Activated naive CD8-positive, alpha-beta T cell treated with anti-CD3 and anti-CD28 coated beads, Interleukin-2, amount 10 ng/mL, durations not matched to agents 7 days and 5 days (primary cell): ENCODE measurements around the gene KRT81. TPM values are rescaled to one million over a fixed set of nuclear protein-coding genes. Genes with fewer than 3 reads are reported as not detected.
"Not testable (repeated sequence)": the region's sequence is repeated elsewhere in the genome, so short reads cannot be mapped to it uniquely, and the experiment has no call there.

Source experiments
- ATAC-seq: fragments of 150-1000 bp; cut with Tn5 transposase; one replicate; pipeline ENCODE4 v1.10.0; 2021; ENCODE audit warnings: low read depth, moderate library complexity
- POLR2A ChIA-PET: fragments of 350-600 bp; sonication (Branson Sonifier 250); formaldehyde crosslinking; loops from one replicate; lab custom pipeline; 2021; ENCODE audit warnings: antibody characterized with exemption; lab: Charles Lee
- DNase-seq: peaks from one replicate; pipeline ENCODE4 v3.0.0; 2021
- H3K27ac Mint-ChIP-seq: one replicate; pipeline ENCODE4 v1.8.0; 2022; ENCODE audit warnings: mild to moderate bottlenecking, mixed read lengths
- H3K27me3 Mint-ChIP-seq: one replicate; pipeline ENCODE4 v1.8.0; 2022; ENCODE audit warnings: mild to moderate bottlenecking, moderate library complexity, mixed read lengths
- H3K36me3 Mint-ChIP-seq: one replicate; pipeline ENCODE4 v1.8.0; 2021; ENCODE audit warnings: mild to moderate bottlenecking, mixed read lengths
- H3K4me1 Mint-ChIP-seq: one replicate; pipeline ENCODE4 v1.8.0; 2021; ENCODE audit warnings: mixed read lengths
- H3K4me3 Mint-ChIP-seq: one replicate; pipeline ENCODE4 v1.8.0; 2022; ENCODE audit warnings: mild to moderate bottlenecking, moderate library complexity, mixed read lengths
- H3K9me3 Mint-ChIP-seq: one replicate; pipeline ENCODE4 v1.8.0; 2021; ENCODE audit warnings: mixed read lengths
- total RNA-seq, 2 experiments: library from RNA; stranded (reverse); gene quantifications; one replicate each; pipeline ENCODE4 v1.2.3, GENCODE V29; 2021

KRT81 gene
- total RNA-seq, 2 experiments from 2014 or later, result not detected

DNA sequence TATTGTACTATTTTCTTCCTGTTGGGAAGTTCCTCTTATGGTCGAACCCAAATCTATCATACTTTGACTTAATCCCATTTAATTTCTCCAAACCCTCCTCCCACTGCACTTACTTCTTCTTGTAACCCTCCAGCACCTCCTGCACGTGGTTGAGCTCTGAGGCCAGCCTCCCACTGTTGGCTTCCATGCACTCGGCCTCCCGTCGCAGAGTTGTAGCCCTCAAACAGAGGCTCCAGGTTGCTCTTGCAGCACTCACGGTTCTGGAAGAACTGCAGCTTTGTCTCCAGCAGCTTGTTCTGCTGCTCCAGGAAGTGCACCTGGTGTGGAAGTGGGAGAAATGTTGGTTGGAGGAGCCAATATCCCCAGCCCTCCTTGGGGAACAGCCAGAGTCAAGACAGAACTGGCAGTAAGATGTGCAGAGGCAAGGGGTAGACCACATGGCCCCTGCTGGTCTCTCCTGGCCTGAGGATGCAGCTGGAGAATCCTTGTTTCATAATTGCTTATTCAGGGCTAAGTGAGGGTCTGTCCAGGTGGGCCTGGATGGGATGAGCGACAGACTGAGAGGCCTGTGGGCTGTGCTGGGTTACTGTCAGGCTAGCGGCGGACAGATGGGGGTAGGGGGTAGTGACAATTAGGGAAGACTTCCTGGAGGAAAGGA lies 35.3 kb downstream of the KRT81 start:
- peaks cover 53% of the 10 kb centered on the region for H3K4me1 Mint-ChIP-seq
- H3K27ac Mint-ChIP-seq, result peak overlapping the region; percentile 17
- ATAC-seq, result no peak
- H3K4me3 Mint-ChIP-seq, result no peak overlapping the region
- H3K36me3 Mint-ChIP-seq, result peaks cover 17% of the 10 kb centered on the region
- H3K9me3 Mint-ChIP-seq, result no peaks in the 10 kb centered on the region
- peaks cover 57% of the 10 kb centered on the region for H3K27me3 Mint-ChIP-seq
- DNase-seq, result no peak
- POLR2A ChIA-PET, result no interaction called here

GRCh38 chr12:52254965-52255751 lies 36.2 kb downstream of the KRT81 start:
- Mint-ChIP-seq H3K9me3 (no peaks in the 10 kb centered on the region), H3K4me1 (peaks cover 47% of the 10 kb centered on the region), H3K4me3 (no peak overlapping the region), H3K27ac (peak overlapping the region; percentile 7), H3K36me3 (peaks cover 15% of the 10 kb centered on the region), H3K27me3 (peaks cover 51% of the 10 kb centered on the region)
- POLR2A ChIA-PET, result interaction anchor here (2.0 kb wide), 1 partner anchor 11 kb away, joined by 5 read pairs; no protein-coding TSS in a partner anchor
- DNase-seq, result no peak
- no peak for ATAC-seq

DNA sequence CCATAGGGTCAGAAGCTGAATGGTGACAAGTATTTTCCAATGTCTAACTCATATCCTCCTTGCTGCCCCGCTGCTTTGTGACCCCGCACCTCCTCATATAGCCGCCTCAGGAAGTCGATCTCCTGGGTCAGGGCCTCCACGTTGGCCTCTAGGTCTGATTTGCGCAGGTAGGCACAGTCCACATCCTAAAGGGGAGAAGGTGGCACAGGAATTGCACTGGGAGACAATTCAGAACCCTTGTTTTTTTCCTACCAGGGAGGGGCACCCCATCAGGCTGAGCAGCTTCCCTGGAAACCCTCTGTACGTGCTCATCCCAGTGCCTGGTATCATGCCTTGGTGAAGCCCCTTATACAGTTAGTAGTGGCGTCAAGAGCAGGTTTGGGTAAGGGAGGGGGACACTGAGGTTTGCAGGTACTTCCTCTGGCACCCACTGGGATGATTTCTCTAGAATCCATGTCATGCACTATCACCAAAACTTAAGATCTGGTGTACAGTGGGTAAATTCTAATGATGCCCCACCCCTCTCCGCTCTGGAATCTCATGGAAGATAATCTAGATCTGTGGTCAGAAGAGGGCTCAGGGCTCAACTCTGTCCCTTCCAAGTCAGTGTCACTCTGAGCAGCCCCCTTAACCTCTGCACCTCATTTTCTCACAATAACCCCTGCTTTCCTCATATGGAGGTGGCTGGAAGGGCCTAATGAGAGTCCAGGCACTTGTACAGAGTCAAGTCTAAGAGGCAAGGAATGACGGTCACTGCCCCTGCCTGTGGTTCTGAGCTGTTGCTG lies 37.0 kb downstream of the KRT81 start:
- H3K27me3 Mint-ChIP-seq, result peaks cover 52% of the 10 kb centered on the region
- DNase-seq (peak; percentile 22), ATAC-seq (no peak)
- POLR2A ChIA-PET, result interaction anchor here (2.0 kb wide), 1 partner anchor 10 kb away, joined by 5 read pairs; no protein-coding TSS in a partner anchor
- H3K4me3 Mint-ChIP-seq, result no peak overlapping the region
- H3K27ac Mint-ChIP-seq, result no peak overlapping the region
- H3K4me1 Mint-ChIP-seq, result peaks cover 47% of the 10 kb centered on the region
- peaks cover 22% of the 10 kb centered on the region for H3K36me3 Mint-ChIP-seq
- H3K9me3 Mint-ChIP-seq, result no peaks in the 10 kb centered on the region

- peak; percentile 20 for DNase-seq
- peaks cover 22% of the 10 kb centered on the region for H3K36me3 Mint-ChIP-seq
- peaks cover 48% of the 10 kb centered on the region for H3K4me1 Mint-ChIP-seq
- POLR2A ChIA-PET, result interaction anchor here (2.0 kb wide), 1 partner anchor 10 kb away, joined by 5 read pairs; no protein-coding TSS in a partner anchor
- no peaks in the 10 kb centered on the region for H3K9me3 Mint-ChIP-seq
- no peak overlapping the region for H3K4me3 Mint-ChIP-seq
- ATAC-seq, result no peak
- H3K27me3 Mint-ChIP-seq, result peaks cover 47% of the 10 kb centered on the region
- H3K27ac Mint-ChIP-seq, result peak overlapping the region; percentile 98
Observed at GRCh38 chr12:52253391-52254179, 37.7 kb downstream of the KRT81 start.

DNA sequence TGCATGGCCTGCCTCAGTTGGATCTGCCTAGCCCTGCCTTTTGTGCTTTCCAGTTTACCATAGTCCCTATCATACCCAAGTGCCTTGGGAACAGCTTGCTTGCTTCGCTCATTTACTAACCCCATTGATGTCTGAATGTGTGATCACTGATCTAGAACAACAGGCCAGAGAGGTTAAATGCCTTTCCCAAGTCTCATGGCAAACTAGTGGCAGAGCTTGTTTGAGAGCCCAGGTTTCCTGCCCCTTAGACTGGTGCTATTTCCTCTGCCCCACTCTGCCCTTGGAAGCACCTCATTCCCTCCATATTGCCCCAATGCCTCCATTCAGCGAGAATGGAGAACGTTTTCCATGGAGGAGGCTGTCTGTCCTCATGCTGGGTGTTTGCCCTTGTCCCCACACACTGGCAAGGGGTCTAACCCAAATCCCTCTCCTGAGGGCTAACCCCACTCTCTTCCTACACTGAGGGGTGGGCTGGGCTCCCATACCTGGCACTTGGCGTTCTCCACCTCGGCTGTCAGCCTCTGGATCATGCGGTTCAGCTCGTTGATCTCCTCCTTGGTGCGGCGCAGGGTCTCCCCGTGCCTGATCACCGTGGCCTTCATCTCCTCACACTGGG lies 38.5 kb downstream of the KRT81 start:
- no peak for ATAC-seq
- Mint-ChIP-seq H3K4me1 (peaks cover 51% of the 10 kb centered on the region), H3K4me3 (peak overlapping the region; percentile 23), H3K27me3 (peaks cover 43% of the 10 kb centered on the region), H3K36me3 (peaks cover 22% of the 10 kb centered on the region), H3K9me3 (no peaks in the 10 kb centered on the region), H3K27ac (peak overlapping the region; percentile 98)
- peak; percentile 23 for DNase-seq
- POLR2A ChIA-PET, result interaction anchor here (1.3 to 2.0 kb wide), 4 partner anchors 9 to 26 kb away, joined by 3 to 10 read pairs (median 4); no protein-coding TSS in a partner anchor

DNA sequence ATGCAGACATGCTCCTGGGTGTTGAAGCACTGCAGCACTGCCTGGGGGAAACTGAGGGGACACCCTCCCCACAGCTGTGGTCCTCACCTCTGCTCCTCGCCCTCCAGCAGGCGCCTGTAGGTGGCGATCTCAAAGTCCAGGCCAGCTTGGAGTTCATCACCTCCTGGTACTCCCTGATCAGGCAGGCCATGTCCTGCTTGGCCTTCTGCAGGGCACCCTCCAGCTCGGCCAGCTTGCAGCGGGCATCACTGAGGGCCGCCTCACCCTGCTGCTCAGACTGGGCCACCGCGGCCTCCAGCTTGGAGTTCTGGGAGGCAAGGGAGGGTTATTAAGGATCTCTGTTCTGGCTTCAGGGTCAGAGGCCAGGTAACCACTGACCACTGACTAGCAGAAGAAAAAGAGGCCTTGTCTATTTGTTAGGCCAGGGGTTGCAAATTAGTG lies 39.1 kb downstream of the KRT81 start:
- Mint-ChIP-seq H3K27ac (peak overlapping the region; percentile 98), H3K4me1 (peaks cover 57% of the 10 kb centered on the region), H3K36me3 (peaks cover 22% of the 10 kb centered on the region), H3K27me3 (peaks cover 37% of the 10 kb centered on the region), H3K4me3 (peak overlapping the region; percentile 79)
- POLR2A ChIA-PET, result interaction anchor here (0.6 to 1.5 kb wide), 5 partner anchors 9 to 1489 kb away, joined by 3 to 10 read pairs (median 4); partner anchors contain the start of gene ATF1
- DNase-seq, result peak; percentile 53
- peak; percentile 12 for ATAC-seq
- H3K9me3 Mint-ChIP-seq, result not testable (repeated sequence)

DNA sequence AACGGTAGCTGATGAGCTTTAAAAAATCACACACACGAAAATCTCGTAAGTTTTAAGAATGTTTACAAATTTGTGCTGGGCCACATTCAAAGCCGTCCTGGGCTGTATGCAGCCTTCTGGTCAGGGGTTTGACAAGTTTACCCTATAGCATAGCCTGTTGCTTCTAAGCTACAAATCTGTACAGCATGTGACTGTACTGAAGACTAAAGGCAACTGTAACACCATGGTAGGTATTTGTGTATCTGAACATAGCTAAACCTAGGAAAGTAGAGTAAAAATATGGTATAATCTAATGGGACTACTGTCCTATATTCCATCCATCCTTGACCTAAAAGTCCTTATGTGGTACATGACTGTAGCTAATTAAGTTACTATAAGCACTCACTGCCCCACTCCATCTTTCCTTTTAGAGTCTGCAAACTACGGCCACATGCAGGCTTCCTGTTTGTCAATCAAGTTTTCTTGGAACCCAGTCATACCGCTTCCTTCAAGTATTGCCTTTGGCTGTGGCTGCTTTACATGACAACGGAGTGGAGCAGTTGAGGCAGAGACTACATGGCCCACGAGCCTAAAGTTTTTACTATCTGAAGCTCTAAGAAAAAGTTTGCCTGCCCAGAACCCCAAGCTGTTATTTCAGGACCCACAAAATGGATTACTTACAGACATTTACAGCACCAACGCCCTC lies 39.8 kb downstream of the KRT81 start:
- Mint-ChIP-seq H3K27ac (peak overlapping the region; percentile 98), H3K4me3 (peak overlapping the region; percentile 79), H3K4me1 (peaks cover 64% of the 10 kb centered on the region), H3K9me3 (no peaks in the 10 kb centered on the region), H3K27me3 (peaks cover 30% of the 10 kb centered on the region), H3K36me3 (peaks cover 19% of the 10 kb centered on the region)
- DNase-seq, result peak; percentile 33
- peak; percentile 84 for ATAC-seq
- POLR2A ChIA-PET, result interaction anchor here (0.6 to 1.5 kb wide), 6 partner anchors 8 to 1488 kb away, joined by 3 to 10 read pairs (median 4); partner anchors contain the start of gene ATF1

- Mint-ChIP-seq H3K4me3 (peak overlapping the region; percentile 42), H3K27ac (peak overlapping the region; percentile 76), H3K36me3 (peaks cover 15% of the 10 kb centered on the region), H3K4me1 (peaks cover 69% of the 10 kb centered on the region), H3K27me3 (peaks cover 18% of the 10 kb centered on the region), H3K9me3 (no peaks in the 10 kb centered on the region)
- DNase-seq (peak; percentile 49), ATAC-seq (peak; percentile 11)
- POLR2A ChIA-PET, result no interaction called here
Observed at GRCh38 chr12:52250048-52250990, 41.0 kb downstream of the KRT81 start.

- DNase-seq (peak; percentile 28), ATAC-seq (no peak)
- H3K9me3 Mint-ChIP-seq, result no peaks in the 10 kb centered on the region
- H3K27me3 Mint-ChIP-seq, result peaks cover 12% of the 10 kb centered on the region
- H3K4me1 Mint-ChIP-seq, result peaks cover 71% of the 10 kb centered on the region
- peak overlapping the region; percentile 76 for H3K27ac Mint-ChIP-seq
- H3K36me3 Mint-ChIP-seq, result peaks cover 15% of the 10 kb centered on the region
- H3K4me3 Mint-ChIP-seq, result peak overlapping the region; percentile 36
- POLR2A ChIA-PET, result no interaction called here
Observed at GRCh38 chr12:52249511-52250047, 41.8 kb downstream of the KRT81 start.

- H3K9me3 Mint-ChIP-seq, result no peaks in the 10 kb centered on the region
- peaks cover 76% of the 10 kb centered on the region for H3K4me1 Mint-ChIP-seq
- H3K27me3 Mint-ChIP-seq, result peaks cover 10% of the 10 kb centered on the region
- POLR2A ChIA-PET, result no interaction called here
- H3K27ac Mint-ChIP-seq, result peak overlapping the region; percentile 76
- H3K4me3 Mint-ChIP-seq, result no peak overlapping the region
- DNase-seq (no peak), ATAC-seq (no peak)
- peaks cover 15% of the 10 kb centered on the region for H3K36me3 Mint-ChIP-seq
Observed at GRCh38 chr12:52248541-52249461, 42.5 kb downstream of the KRT81 start.
